ENCODE data around the gene BMPR1B.

Gene BMPR1B

DNA sequence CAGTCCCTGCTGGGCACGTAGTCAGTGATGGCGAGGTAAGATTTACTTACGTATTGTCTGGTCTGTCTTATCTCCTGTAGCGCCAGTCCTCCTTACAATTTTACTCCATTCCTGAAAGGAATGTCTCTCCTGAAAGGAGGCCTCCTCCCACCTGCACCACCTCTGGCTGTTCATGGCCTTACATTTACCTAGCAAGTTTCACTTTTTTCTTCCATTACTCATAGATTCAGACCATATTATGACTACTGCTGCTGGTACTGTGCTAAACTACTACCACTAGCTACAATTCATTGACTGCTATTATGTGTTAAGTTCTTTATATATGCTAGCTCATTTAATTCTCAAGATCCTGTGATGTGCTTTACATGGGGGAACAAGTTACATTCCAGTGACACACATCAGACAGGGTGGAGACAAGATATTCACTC is 189.9 kb downstream of the BMPR1B start:
- no peak for DNase-seq (ENCODE audit: low read depth in 3 of 3, low spot score in 1 of 3)

DNA sequence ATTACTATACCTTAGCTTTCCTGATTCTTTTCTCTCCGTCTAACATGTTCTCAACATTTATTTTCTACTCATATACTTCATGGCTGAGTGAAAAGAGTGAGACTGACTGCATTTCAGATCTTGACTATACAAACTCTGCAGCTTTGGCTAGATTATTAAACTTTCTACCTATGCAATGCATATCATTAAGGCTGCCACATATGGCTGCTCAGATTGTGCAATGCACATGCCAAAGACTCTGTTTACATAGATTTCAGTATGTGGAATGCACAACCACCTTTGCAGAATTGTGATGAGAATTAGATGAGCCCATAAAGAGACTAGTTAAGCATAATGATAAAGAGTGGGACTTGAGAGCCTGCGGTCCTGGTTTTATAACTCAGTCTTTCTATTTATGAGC is 196.5 kb downstream of the BMPR1B start:
- DNase-seq (ENCODE audit: low read depth in 3 of 3, low spot score in 1 of 3) = no peak

DNA sequence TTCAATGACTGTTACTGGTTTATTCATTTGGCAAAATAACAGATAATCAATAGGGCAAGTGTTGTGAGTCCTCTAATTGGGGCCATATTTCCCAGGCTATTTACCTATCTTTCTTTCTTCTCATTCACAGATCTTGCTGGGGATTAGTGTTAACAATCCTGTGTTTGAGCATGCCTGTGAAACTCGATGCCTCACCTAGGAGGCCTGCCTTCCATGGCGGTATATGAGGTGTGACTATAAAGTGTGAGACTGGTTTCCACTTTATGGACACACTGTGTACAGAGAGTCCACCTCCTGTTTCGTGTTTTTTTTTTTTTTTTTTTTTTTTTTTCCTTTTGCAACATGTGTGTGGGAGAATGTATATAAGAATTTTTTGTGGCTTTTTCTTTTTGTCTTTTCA is 199.3 kb downstream of the BMPR1B start:
- DNase-seq (ENCODE audit: low read depth in 3 of 3, low spot score in 1 of 3) = no peak

- no peak for DNase-seq (ENCODE audit: low read depth in 3 of 3, low spot score in 1 of 3)
Measured at GRCh38 chr4:94959307-94959706, 201.6 kb downstream of the BMPR1B start.

- DNase-seq (ENCODE audit: low read depth in 3 of 3, low spot score in 1 of 3) = no peak
Measured at GRCh38 chr4:94960708-94961107, 203.0 kb downstream of the BMPR1B start.

- DNase-seq (ENCODE audit: low read depth in 3 of 3, low spot score in 1 of 3) = no peak
Measured at GRCh38 chr4:94961420-94961819, 203.7 kb downstream of the BMPR1B start.

DNA sequence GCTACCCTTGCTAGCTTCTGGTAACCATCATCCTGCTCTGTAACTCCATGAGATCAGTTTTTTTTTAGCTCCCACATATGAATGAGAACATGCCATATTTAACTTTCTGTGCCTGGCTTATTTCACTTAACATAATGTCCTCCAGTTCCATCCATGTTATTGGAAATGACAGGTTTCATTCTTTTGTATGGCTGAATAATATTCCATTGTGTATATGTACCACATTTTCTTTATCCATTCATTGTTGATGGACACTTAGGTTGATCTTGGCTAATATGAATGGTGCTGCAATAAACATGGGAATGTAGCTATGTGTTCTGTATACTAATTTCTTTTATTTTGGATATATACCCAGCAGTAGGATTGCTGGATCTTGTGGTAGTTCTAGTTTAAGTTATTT is 204.7 kb downstream of the BMPR1B start:
- DNase-seq (ENCODE audit: low read depth in 3 of 3, low spot score in 1 of 3) = no peak

DNA sequence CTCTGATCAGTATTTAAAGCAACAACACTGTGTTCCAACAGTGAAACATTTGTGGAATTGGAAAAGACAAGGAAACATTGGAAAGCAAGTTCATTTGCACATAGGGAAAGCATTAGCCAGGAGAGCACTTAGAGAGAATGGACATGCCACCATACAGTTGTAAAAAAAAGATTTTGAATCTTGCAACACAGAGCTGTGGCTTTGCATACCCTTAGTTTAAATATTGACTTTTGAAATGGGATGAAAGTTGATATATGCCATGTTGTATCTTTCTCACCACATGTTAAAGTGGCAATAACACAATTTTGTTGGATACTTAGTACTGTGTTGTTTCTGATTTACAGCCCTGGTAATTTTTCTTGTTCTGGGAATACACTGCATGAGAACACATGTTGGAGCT is 208.1 kb downstream of the BMPR1B start:
- DNase-seq (ENCODE audit: low read depth in 3 of 3, low spot score in 1 of 3) = no peak

- DNase-seq (ENCODE audit: low read depth in 3 of 3, low spot score in 1 of 3) = no peak
Measured at GRCh38 chr4:94968493-94968892, 210.7 kb downstream of the BMPR1B start.

DNA sequence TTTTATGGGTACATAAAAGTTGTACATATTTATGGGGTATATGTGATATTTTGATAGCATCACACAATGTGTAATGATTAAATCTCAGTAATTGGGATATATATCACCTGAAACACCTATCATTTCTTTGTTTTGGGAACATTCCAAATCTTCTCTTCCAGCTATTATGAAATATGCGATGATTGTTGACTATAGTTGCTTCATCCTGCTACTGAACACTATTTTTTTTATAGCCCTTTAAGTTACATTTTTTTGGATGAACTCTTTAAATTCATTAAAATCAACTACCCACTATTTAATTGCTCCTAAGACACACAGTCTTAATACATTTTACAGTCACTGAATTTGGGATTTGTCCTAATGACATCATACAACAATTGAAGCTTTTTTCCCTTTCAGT is 212.9 kb downstream of the BMPR1B start:
- DNase-seq (ENCODE audit: low read depth in 3 of 3, low spot score in 1 of 3) = no peak

- DNase-seq (ENCODE audit: low read depth in 3 of 3, low spot score in 1 of 3) = no peak
Measured at GRCh38 chr4:94974773-94975172, 217.0 kb downstream of the BMPR1B start.

- no peak for DNase-seq (ENCODE audit: low read depth in 3 of 3, low spot score in 1 of 3)
Measured at GRCh38 chr4:94976371-94977011, 218.7 kb downstream of the BMPR1B start.

DNA sequence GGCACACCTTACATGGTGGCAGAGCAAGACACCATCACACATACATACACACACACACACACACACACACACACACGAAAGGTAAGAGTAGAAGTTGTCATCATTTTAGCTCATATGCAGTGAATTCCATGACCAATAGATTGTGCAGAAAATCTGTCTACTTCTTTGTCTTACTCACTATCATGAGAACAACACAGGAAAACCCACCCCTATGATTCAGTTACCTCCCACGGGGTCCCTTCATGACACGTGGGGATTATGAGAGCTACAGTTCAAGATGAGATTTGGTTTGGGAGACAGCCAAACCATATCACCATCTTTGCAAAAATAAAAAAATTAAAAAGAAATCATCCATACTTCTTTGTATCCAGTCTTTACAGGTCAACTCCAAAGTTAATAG is 221.1 kb downstream of the BMPR1B start:
- no peak for DNase-seq (ENCODE audit: low read depth in 3 of 3, low spot score in 1 of 3)

DNA sequence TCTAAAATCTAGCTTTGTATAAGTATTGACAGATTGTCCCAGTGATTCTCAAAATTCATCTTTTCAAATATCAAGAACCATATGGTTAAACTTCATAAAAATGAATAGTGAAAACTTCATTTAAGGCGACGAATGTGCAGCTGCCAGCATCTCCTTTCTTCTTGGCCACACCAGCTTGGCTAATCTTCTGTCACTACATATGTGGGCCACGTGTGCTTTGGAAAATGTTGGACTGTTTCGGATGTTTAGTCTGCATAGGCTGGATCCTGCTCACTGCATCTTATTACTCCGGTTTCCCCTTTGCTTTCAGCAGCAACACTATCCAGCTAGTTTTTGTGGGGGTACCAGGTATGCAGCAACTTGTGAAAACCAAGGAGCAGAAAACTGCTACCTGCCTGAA is 221.9 kb downstream of the BMPR1B start:
- no peak for DNase-seq (ENCODE audit: low read depth in 3 of 3, low spot score in 1 of 3)

DNA sequence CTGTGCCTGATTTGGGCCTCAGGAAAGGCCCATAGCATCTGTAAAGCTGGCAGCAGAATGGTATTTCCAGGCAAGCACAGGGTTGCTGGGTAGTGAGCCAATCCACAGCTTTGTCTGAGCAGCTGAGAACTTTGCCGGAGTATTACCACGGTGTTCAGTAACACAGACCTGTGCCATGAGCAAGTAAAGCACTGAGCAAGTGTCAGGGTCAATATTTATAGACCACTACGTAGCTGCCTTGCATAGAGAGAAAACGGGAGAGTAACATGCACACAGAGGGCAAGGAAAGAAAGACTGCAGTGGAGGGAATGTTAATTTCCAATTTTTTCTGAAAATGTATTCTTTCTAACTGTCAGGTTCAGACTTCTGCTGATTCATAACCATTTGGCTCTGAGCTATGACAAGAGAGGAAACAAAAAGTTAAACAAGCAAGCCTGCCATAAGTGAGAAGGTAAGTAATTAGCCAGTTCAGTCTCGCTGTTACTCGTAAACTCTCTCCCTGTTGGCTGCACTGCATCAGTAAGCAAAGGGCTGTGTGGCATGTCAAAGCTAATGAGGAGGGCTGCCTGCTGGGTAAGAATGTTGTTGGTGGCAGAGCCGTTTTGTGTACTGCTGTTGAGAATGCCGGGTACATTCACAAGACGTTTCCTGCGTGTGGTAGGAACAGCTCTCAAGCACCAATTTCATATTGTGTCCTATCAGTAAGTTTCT is 238.1 kb downstream of the BMPR1B start:
- no peak for DNase-seq (ENCODE audit: low read depth in 3 of 3, low spot score in 1 of 3)

GRCh38 chr4:95000076-95000648 is 242.4 kb downstream of the BMPR1B start:
- no peak for DNase-seq (ENCODE audit: low read depth in 3 of 3, low spot score in 1 of 3)

DNA sequence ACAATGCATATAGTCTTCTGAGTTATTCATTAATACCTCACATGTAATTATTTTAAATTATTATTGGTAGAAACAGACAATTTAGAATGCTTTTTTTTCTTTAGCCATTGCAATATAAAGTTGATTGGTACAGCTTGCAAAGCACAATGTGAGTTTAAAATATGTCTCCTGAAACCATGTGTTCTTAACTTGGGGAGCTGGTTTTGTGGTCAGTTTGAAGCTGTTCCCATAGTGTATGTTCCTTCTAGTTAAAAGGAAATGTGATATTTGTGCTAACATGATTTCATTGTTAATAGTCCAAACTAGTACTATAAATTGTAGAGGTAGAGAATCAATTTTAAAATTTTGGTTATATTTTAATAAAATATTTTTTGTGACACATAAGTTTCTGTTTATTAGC is 247.2 kb downstream of the BMPR1B start:
- no peak for DNase-seq (ENCODE audit: low read depth in 3 of 3, low spot score in 1 of 3)

- no peak for DNase-seq (ENCODE audit: low read depth in 3 of 3, low spot score in 1 of 3)
Measured at GRCh38 chr4:95007998-95008397, 250.2 kb downstream of the BMPR1B start.

- no peak for DNase-seq (ENCODE audit: low read depth in 3 of 3, low spot score in 1 of 3)
Measured at GRCh38 chr4:95013236-95013635, 255.5 kb downstream of the BMPR1B start.

DNA sequence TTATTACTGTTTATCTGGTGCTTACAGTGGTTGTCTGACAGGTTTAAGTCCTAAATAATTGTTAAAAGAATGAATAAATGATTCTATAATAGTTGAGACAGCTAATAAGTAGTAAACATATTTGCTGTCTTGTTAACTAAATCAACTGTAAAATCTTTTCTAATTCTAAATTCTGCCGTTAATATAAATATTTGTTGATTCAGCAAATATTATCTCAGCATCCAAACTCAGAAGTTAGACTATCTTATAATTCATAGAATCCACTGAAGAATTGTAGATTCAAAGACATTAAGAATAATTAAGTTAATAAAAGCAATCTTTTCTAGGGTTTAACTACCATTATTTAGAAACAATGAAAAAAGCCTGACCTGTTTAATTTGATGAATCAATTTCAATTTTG is 256.3 kb downstream of the BMPR1B start:
- no peak for DNase-seq (ENCODE audit: low read depth in 3 of 3, low spot score in 1 of 3)

- DNase-seq (ENCODE audit: low read depth in 3 of 3, low spot score in 1 of 3) = no peak
Measured at GRCh38 chr4:95017305-95018064, 259.7 kb downstream of the BMPR1B start.

DNA sequence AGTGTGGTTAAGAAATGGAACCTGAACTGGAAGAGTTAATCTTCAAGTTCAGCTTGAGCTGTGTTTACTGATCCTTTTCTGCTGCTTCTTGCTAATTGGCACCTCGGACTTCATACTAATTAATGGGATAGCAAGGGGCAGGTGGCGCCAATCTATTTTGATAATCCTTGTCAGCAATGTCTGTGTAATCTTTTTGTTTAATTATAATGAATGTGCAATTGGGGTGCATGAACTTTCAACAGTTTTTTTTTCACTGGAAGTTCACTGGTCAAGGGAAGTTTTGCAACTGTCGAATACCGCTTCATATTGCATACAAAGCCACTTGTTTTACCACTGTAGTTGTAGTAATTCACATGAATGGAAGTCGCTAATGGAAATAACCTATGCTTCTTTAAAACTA is 261.0 kb downstream of the BMPR1B start:
- no peak for DNase-seq (ENCODE audit: low read depth in 3 of 3, low spot score in 1 of 3)

All from stimulated activated CD4-positive, alpha-beta T cell treated with anti-CD3 and anti-CD28 coated beads, TNF-alpha, amount 100 ng/mL, for 1 hour (primary cell).